H9 (cell line): ENCODE results near the gene AP3B2. TPM values are rescaled to one million over a fixed set of nuclear protein-coding genes. Genes with fewer than 3 reads are reported as not detected.

Experiments used
- DNase-seq: peaks from one replicate; pipeline ENCODE4 v3.0.0-alpha.2; 2017
- H2AFZ ChIP-seq: one replicate; pipeline ENCODE4 v1.6.1; 2013; ENCODE audit warnings: mild to moderate bottlenecking, low read length, control low read depth, moderate library complexity
- H2AK5ac ChIP-seq: 2 replicates; pipeline ENCODE4 v1.6.1; 2013; ENCODE audit warnings: low read length, control low read depth, mixed read lengths; ENCODE audit not compliant: insufficient read length
- H2BK120ac ChIP-seq: one replicate; pipeline ENCODE4 v1.6.1; 2013; ENCODE audit warnings: low read depth, mild to moderate bottlenecking, low read length, control low read depth, inconsistent platforms; ENCODE audit not compliant: poor library complexity, severe bottlenecking
- H2BK12ac ChIP-seq: 2 replicates; pipeline ENCODE4 v1.6.1; 2013; ENCODE audit warnings: low read length, control low read depth, mixed read lengths, low read depth; ENCODE audit not compliant: insufficient read length
- H2BK15ac ChIP-seq: 2 replicates; pipeline ENCODE4 v1.6.1; 2013; ENCODE audit warnings: low read depth, low read length, control low read depth
- H2BK20ac ChIP-seq: one replicate; pipeline ENCODE4 v1.6.1; 2013; ENCODE audit warnings: low read depth, mild to moderate bottlenecking, low read length, control low read depth, inconsistent platforms; ENCODE audit not compliant: poor library complexity, severe bottlenecking
- H2BK5ac ChIP-seq: 2 replicates; pipeline ENCODE4 v1.6.1; 2013; ENCODE audit warnings: low read length, control low read depth, mixed read lengths; ENCODE audit not compliant: insufficient read length
- H3K14ac ChIP-seq: 2 replicates; pipeline ENCODE4 v1.6.1; 2013; ENCODE audit warnings: low read length, control low read depth; ENCODE audit not compliant: insufficient read depth
- H3K18ac ChIP-seq: 2 replicates; pipeline ENCODE4 v1.6.1; 2013; ENCODE audit warnings: low read depth, mild to moderate bottlenecking, mixed read lengths, low read length, control low read depth; ENCODE audit not compliant: insufficient read length
- H3K23ac ChIP-seq: 2 replicates; pipeline ENCODE4 v1.6.1; 2013; ENCODE audit warnings: low read length, control low read depth, mixed read lengths, low read depth; ENCODE audit not compliant: insufficient read length
- H3K23me2 ChIP-seq: 2 replicates; pipeline ENCODE4 v1.6.1; 2013; ENCODE audit warnings: low read depth, mild to moderate bottlenecking, mixed read lengths, low read length, control low read depth; ENCODE audit not compliant: insufficient read length, poor library complexity, severe bottlenecking
- H3K27ac ChIP-seq: 2 replicates; pipeline ENCODE4 v1.5.1; 2013; ENCODE audit warnings: low read length, control low read depth, mixed read lengths, low read depth; ENCODE audit not compliant: insufficient read length
- H3K27me3 ChIP-seq: 2 replicates; pipeline ENCODE4 v1.6.1; 2013; ENCODE audit warnings: low read length, control low read depth, inconsistent platforms; ENCODE audit not compliant: insufficient read depth
- H3K4ac ChIP-seq: 2 replicates; pipeline ENCODE4 v1.6.1; 2013; ENCODE audit warnings: low read depth, mild to moderate bottlenecking, control low read depth, inconsistent platforms, low read length, moderate library complexity
- H3K4me1 ChIP-seq: 2 replicates; pipeline ENCODE4 v1.6.1; 2013; ENCODE audit warnings: low read length, control low read depth, inconsistent platforms; ENCODE audit not compliant: insufficient read depth
- H3K4me2 ChIP-seq: 2 replicates; pipeline ENCODE4 v1.6.1; 2013; ENCODE audit warnings: low read length, control low read depth, mixed read lengths; ENCODE audit not compliant: insufficient read length, insufficient read depth
- H3K56ac ChIP-seq: 2 replicates; pipeline ENCODE4 v1.6.1; 2013; ENCODE audit warnings: low read depth, mild to moderate bottlenecking, mixed read lengths, low read length, control low read depth; ENCODE audit not compliant: insufficient read length
- H3K79me1 ChIP-seq: 2 replicates; pipeline ENCODE4 v1.6.1; 2013; ENCODE audit warnings: low read depth, mild to moderate bottlenecking, moderate library complexity, low read length, control low read depth, inconsistent platforms; ENCODE audit not compliant: insufficient read depth, poor library complexity, severe bottlenecking
- H3K79me2 ChIP-seq: 2 replicates; pipeline ENCODE4 v1.6.1; 2013; ENCODE audit warnings: low read length, control low read depth, inconsistent platforms; ENCODE audit not compliant: insufficient read depth
- H3K9ac ChIP-seq: 2 replicates; pipeline ENCODE4 v1.6.1; 2013; ENCODE audit warnings: low read length, control low read depth, mixed read lengths; ENCODE audit not compliant: insufficient read length; ENCODE audit errors: extremely low read depth
- H3K9me3 ChIP-seq: one replicate; pipeline ENCODE4 v1.6.1; 2013; ENCODE audit warnings: low read depth, low read length, inconsistent platforms; ENCODE audit not compliant: control insufficient read depth
- H3T11ph ChIP-seq: one replicate; pipeline ENCODE4 v1.6.1; 2013; ENCODE audit warnings: mild to moderate bottlenecking, low read length, control low read depth, inconsistent platforms
- H4K20me1 ChIP-seq: one replicate; pipeline ENCODE4 v1.6.1; 2013; ENCODE audit not compliant: control insufficient read depth, insufficient read length, insufficient read depth
- H4K5ac ChIP-seq: 2 replicates; pipeline ENCODE4 v1.6.1; 2013; ENCODE audit warnings: low read depth, mild to moderate bottlenecking, mixed read lengths, low read length, control low read depth; ENCODE audit not compliant: insufficient read length
- H4K8ac ChIP-seq: replicated peaks from 2 replicates; pipeline ENCODE4 v1.6.1; 2013; ENCODE audit warnings: low read length, control low read depth, mixed read lengths, low read depth; ENCODE audit not compliant: insufficient read length
- H4K91ac ChIP-seq: 2 replicates; pipeline ENCODE4 v1.6.1; 2013; ENCODE audit warnings: low read depth, mild to moderate bottlenecking, moderate library complexity, mixed read lengths, low read length, control low read depth; ENCODE audit not compliant: insufficient read length
- H3K27ac Mint-ChIP-seq, 3 experiments: 2 replicates in 2 of 3; 3 replicates in 1 of 3; pipeline ENCODE4 v1.8.0; 2020 to 2021; ENCODE audit warnings: mixed read lengths in 3 of 3, mild to moderate bottlenecking in 1 of 3, moderate library complexity in 1 of 3
- H3K27me3 Mint-ChIP-seq: 2 replicates; pipeline ENCODE4 v1.8.0; 2021; ENCODE audit warnings: low read depth, mild to moderate bottlenecking, moderate library complexity, mixed read lengths
- H3K36me3 Mint-ChIP-seq, 3 experiments: 2 replicates in 2 of 3; 3 replicates in 1 of 3; pipeline ENCODE4 v1.8.0; 2020 to 2021; ENCODE audit warnings: low read depth in 3 of 3, mixed read lengths in 3 of 3; ENCODE audit not compliant: insufficient read depth in 1 of 3
- H3K4me1 Mint-ChIP-seq, 2 experiments: 2 replicates each; pipeline ENCODE4 v1.8.0; 2020; ENCODE audit warnings: mixed read lengths in 2 of 2
- H3K4me3 Mint-ChIP-seq, 2 experiments: 2 replicates in 1 of 2; 3 replicates in 1 of 2; pipeline ENCODE4 v1.8.0; 2020 to 2021; ENCODE audit warnings: mild to moderate bottlenecking in 2 of 2, mixed read lengths in 2 of 2, moderate library complexity in 1 of 2
- H3K9me3 Mint-ChIP-seq, 2 experiments: 2 replicates in 1 of 2; 3 replicates in 1 of 2; pipeline ENCODE4 v1.8.0; 2020; ENCODE audit warnings: mild to moderate bottlenecking in 2 of 2, mixed read lengths in 2 of 2, moderate library complexity in 1 of 2
- WGBS: extraction: QIAGEN DNeasy Blood & Tissue Kit; methylation state at CpG from one replicate; pipeline ENCODE4 v1.1.7; 2013; ENCODE audit warnings: missing lambda C conversion rate, low lambda C conversion rate, mixed read lengths; ENCODE audit not compliant: insufficient read length; ENCODE audit errors: extremely low coverage; 5-methylcytosine and 5-hydroxymethylcytosine counted together
- total RNA-seq: library from RNA; stranded (reverse); gene quantifications from 2 replicates; pipeline ENCODE4 v1.2.1, GENCODE V29; 2021
- TF ChIP-seq, protein P1 (sequence below): fragments of 200-600 bp; sonication (generic); conservative IDR thresholded peaks from 3 replicates; pipeline ENCODE4 v1.8.0; 2021; ENCODE audit warnings: antibody characterized with exemption, mild to moderate bottlenecking

Gene AP3B2
- total RNA-seq, 1 experiment from 2014 or later, result 10.6 TPM

DNA sequence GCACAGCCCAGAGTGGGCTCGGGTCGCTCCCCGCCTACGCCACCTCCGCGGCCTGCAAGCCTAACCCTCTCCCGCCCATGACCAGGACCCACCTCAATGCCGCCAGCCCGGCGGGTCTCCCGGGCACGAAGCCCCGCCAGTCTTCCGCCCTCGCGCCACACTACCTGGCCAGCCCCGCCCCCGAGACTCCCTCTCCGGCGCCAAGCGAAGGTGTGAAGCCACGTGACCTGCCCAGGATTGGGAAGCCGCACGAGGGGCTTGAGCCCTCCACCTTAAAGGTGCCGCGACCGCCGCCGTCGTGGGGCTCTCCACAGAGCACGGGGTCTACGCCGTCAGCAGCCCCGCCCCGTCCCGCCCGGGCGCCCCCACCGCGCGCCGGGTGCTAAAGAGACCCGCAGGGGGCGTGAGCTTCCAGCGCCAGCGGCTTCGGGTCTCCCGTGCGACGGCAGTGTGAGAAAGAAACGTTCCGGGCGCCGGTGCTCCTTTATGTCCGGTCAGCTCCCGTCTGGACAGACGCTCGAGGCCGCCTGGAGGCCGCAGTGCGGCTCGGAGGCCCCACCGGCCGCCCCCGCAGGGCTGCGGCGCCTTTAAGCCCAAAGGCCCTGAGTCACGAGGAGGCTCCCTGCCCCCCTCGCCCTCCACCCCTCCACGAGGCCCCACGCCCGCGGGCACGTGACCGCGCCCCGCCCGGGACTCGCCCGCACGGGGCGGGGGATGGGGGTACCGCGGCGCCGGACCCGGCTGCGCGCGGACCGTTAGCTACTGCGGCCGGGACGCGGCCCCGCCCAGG is 62.4 kb downstream of the AP3B2 start, which contains the start of gene CPEB1:
Gene CPEB1 (minus strand): TSS at position 319 of the 790 bp plus-strand sequence. CDS start 18,904 bp downstream, outside the sequence.
- Histone ChIP-seq H3K27me3 (peaks cover 23% of the 10 kb centered on the region; the same call in 1 of the 2 replicates), H4K20me1 (no peaks in the 10 kb centered on the region), H2BK5ac (no peak within 1 kb of the TSS), H2AK5ac (no peak within 1 kb of the TSS), H3T11ph (no peak within 1 kb of the TSS), H4K8ac (no peak within 1 kb of the TSS), H3K14ac (no peak within 1 kb of the TSS; the same call in 1 of the 2 replicates), H2BK120ac (no peak within 1 kb of the TSS), H3K4ac (no peak within 1 kb of the TSS), H3K56ac (no peak within 1 kb of the TSS), H4K5ac (no peak within 1 kb of the TSS), H3K23ac (no peak within 1 kb of the TSS), H2BK15ac (no peak within 1 kb of the TSS), H3K79me1 (no peaks in the 10 kb centered on the region), H3K27ac (no peak within 1 kb of the TSS), H3K79me2 (no peaks in the 10 kb centered on the region), H3K9me3 (no peaks in the 10 kb centered on the region), H3K4me2 (peak within 1 kb of the TSS; percentile 66), H3K18ac (no peak within 1 kb of the TSS), H2AFZ (no peak within 1 kb of the TSS), H3K4me1 (no peaks in the 10 kb centered on the region), H2BK12ac (no peak within 1 kb of the TSS), H2BK20ac (no peak within 1 kb of the TSS), H3K23me2 (peaks cover 2% of the 10 kb centered on the region), H4K91ac (no peak within 1 kb of the TSS), H3K9ac (no peak within 1 kb of the TSS)
- DNase-seq, result peak; percentile 52
- TF ChIP-seq, protein P1, sequence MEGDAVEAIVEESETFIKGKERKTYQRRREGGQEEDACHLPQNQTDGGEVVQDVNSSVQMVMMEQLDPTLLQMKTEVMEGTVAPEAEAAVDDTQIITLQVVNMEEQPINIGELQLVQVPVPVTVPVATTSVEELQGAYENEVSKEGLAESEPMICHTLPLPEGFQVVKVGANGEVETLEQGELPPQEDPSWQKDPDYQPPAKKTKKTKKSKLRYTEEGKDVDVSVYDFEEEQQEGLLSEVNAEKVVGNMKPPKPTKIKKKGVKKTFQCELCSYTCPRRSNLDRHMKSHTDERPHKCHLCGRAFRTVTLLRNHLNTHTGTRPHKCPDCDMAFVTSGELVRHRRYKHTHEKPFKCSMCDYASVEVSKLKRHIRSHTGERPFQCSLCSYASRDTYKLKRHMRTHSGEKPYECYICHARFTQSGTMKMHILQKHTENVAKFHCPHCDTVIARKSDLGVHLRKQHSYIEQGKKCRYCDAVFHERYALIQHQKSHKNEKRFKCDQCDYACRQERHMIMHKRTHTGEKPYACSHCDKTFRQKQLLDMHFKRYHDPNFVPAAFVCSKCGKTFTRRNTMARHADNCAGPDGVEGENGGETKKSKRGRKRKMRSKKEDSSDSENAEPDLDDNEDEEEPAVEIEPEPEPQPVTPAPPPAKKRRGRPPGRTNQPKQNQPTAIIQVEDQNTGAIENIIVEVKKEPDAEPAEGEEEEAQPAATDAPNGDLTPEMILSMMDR, result peak; percentile 29; the same call in 1 of the 3 replicates
- no peak within 1 kb of the TSS; a peak in 1 of 7 replicates for H3K27ac Mint-ChIP-seq
- peak within 1 kb of the TSS; percentile 56 to 77 for H3K4me3 Mint-ChIP-seq
- peaks cover 0 to 4% of the 10 kb centered on the region in 2 experiments; a peak in 2 of 5 replicates for H3K9me3 Mint-ChIP-seq
- no CpG with 5 or more reads among the region's 96 CpGs for WGBS
- peaks cover 81% of the 10 kb centered on the region for H3K27me3 Mint-ChIP-seq
- H3K4me1 Mint-ChIP-seq, result peaks cover 16 to 18% of the 10 kb centered on the region in 2 experiments
- peaks cover 0 to 2% (median 0%) of the 10 kb centered on the region in 3 experiments; a peak in 2 of 7 replicates for H3K36me3 Mint-ChIP-seq
